HepG2 (cell line): ENCODE data around the gene PCDHB2. TPM values are rescaled to one million over a fixed set of nuclear protein-coding genes. Genes with fewer than 3 reads are reported as not detected.
"Not testable (repeated sequence)": the region's sequence is repeated elsewhere in the genome, so short reads cannot be mapped to it uniquely, and the experiment has no call there.

Source experiments
- ATAC-seq: fragments of 200-7000 bp; cut with Tn5 transposase; 3 replicates; pipeline ENCODE4 v1.9.1; 2020; ENCODE audit warnings: mild to moderate bottlenecking, moderate library complexity
- BruUV-seq: library from RNA; stranded (reverse); fragments of 400-500 nt; replicated peaks from 2 replicates; lab custom pipeline; 2021; lab: Mats Ljungman, UMichigan
- CTCF ChIA-PET: fragments of 300-600 bp; formaldehyde crosslinking; extraction: SDS; loops from one replicate; lab custom pipeline; 2021; ENCODE audit warnings: low total read pairs, inconsistent platforms, low intra/inter-chr PET ratio; lab: Yijun Ruan, JAX
- POLR2A ChIA-PET: fragments of 350-600 bp; sonication (Branson Sonifier 250); formaldehyde crosslinking; loops from one replicate; lab custom pipeline; 2020; ENCODE audit warnings: antibody characterized with exemption, inconsistent platforms; lab: Yijun Ruan, JAX
- DNase-seq: peaks from one replicate; pipeline ENCODE4 v3.0.0-alpha.2; 2015; ENCODE audit warnings: low spot score
- FAIRE-seq: peaks from 3 replicates; lab custom pipeline; 2011; peaks lifted over from hg19 to GRCh38; lab: Jason Lieb, UNC
- H2AFZ ChIP-seq: one replicate; pipeline ENCODE4 v1.6.1; 2011; ENCODE audit warnings: low read length, inconsistent platforms
- H3K27ac ChIP-seq: fragments of 300-600 bp; 3 replicates; pipeline ENCODE4 v1.8.0; 2011; ENCODE audit warnings: mixed run types, mild to moderate bottlenecking, mixed read lengths, low read length, inconsistent platforms; ENCODE audit not compliant: insufficient read depth; ENCODE audit errors: extremely low read length
- H3K27me3 ChIP-seq, 2 experiments: fragments of 200-600 bp in 1 of 2; 2 replicates in 1 of 2; 3 replicates in 1 of 2; pipeline versions ENCODE4 v1.6.0 to v1.8.0; 2011; ENCODE audit warnings: low read length in 2 of 2, mild to moderate bottlenecking in 2 of 2, moderate library complexity in 2 of 2, inconsistent platforms in 1 of 2; ENCODE audit not compliant: insufficient read depth in 2 of 2, control insufficient read depth in 1 of 2
- H3K36me3 ChIP-seq, 2 experiments: fragments of 200-600 bp in 1 of 2; replicated peaks in 1 of 2; 2 replicates in 1 of 2; 3 replicates in 1 of 2; pipeline versions ENCODE4 v1.5.1 to v1.8.0; 2011; ENCODE audit warnings: low read length in 2 of 2, inconsistent platforms in 1 of 2; ENCODE audit not compliant: insufficient read depth in 2 of 2, control insufficient read depth in 1 of 2
- H3K4me1 ChIP-seq: 2 replicates; pipeline ENCODE4 v1.5.1; 2012; ENCODE audit warnings: low read length, inconsistent platforms; ENCODE audit not compliant: insufficient read depth
- H3K4me2 ChIP-seq: 2 replicates; pipeline ENCODE4 v1.6.0; 2011; ENCODE audit warnings: low read depth, low read length, inconsistent platforms
- H3K4me3 ChIP-seq, 3 experiments: fragments of 200-600 bp in 1 of 3; sonication (generic), shearing (Covaris generic) in 1 of 3; replicated peaks in 1 of 3; 2 replicates each; pipeline ENCODE4 v1.5.1; 2011 to 2016; ENCODE audit warnings: low read length in 3 of 3, inconsistent platforms in 2 of 3, low read depth in 2 of 3, mild to moderate bottlenecking in 2 of 3, control low read depth in 1 of 3, mixed read lengths in 1 of 3; ENCODE audit not compliant: insufficient read depth in 1 of 3
- H3K79me2 ChIP-seq: one replicate; pipeline ENCODE4 v1.6.1; 2011; ENCODE audit warnings: low read length, inconsistent platforms; ENCODE audit not compliant: insufficient read depth
- H3K9ac ChIP-seq: 2 replicates; pipeline ENCODE4 v1.6.0; 2011; ENCODE audit warnings: mild to moderate bottlenecking, low read depth, low read length, inconsistent platforms; ENCODE audit not compliant: insufficient read depth
- H3K9me3 ChIP-seq: 2 replicates; pipeline ENCODE4 v1.5.1; 2012; ENCODE audit warnings: mild to moderate bottlenecking, low read length
- H4K20me1 ChIP-seq: 2 replicates; pipeline ENCODE4 v1.6.0; 2011; ENCODE audit warnings: inconsistent platforms, mild to moderate bottlenecking, low read length, moderate library complexity; ENCODE audit not compliant: insufficient read depth
- DMAP1 ChIP-seq: IDR thresholded peaks from 2 replicates; pipeline ENCODE4 v1.6.1; 2016
- HES4 ChIP-seq: sonication (generic); formaldehyde crosslinking; IDR thresholded peaks from 2 replicates; pipeline ENCODE4 v1.9.0; 2021; ENCODE audit warnings: mild to moderate bottlenecking, missing genetic modification reagents, borderline replicate concordance
- HHEX ChIP-seq: IDR thresholded peaks from 2 replicates; pipeline ENCODE4 v1.6.1; 2016; ENCODE audit warnings: control low read depth
- MYNN ChIP-seq: sonication (generic); formaldehyde crosslinking; IDR thresholded peaks from 2 replicates; pipeline ENCODE4 v1.4.0; 2020; ENCODE audit warnings: mild to moderate bottlenecking, low read depth, missing genetic modification reagents
- NCOA1 ChIP-seq: sonication (generic); formaldehyde crosslinking; IDR thresholded peaks from 2 replicates; pipeline ENCODE4 v1.9.0; 2021; ENCODE audit warnings: missing genetic modification reagents
- PAWR ChIP-seq: sonication (generic); formaldehyde crosslinking; IDR thresholded peaks from 2 replicates; pipeline ENCODE4 v1.4.0; 2020; ENCODE audit warnings: missing genetic modification reagents, mild to moderate bottlenecking, borderline replicate concordance
- RBAK ChIP-seq: sonication (generic); formaldehyde crosslinking; IDR thresholded peaks from 2 replicates; pipeline ENCODE4 v1.5.1; 2020; ENCODE audit warnings: mild to moderate bottlenecking, missing genetic modification reagents
- XRCC5 ChIP-seq: fragments of 200-400 bp; formaldehyde crosslinking; optimal IDR thresholded peaks from 2 replicates; pipeline ENCODE3; 2017; ENCODE audit warnings: mild to moderate bottlenecking, low read length
- ZEB1 ChIP-seq: IDR thresholded peaks from 2 replicates; pipeline ENCODE4 v1.6.1; 2012; ENCODE audit warnings: mild to moderate bottlenecking, low read depth, inconsistent platforms; ENCODE audit not compliant: insufficient replicate concordance
- ZFP41 ChIP-seq: sonication (generic); formaldehyde crosslinking; IDR thresholded peaks from 2 replicates; pipeline ENCODE4 v1.4.0; 2020; ENCODE audit warnings: mild to moderate bottlenecking, missing genetic modification reagents, borderline replicate concordance
- ZFP82 ChIP-seq: sonication (generic); formaldehyde crosslinking; IDR thresholded peaks from 2 replicates; pipeline ENCODE4 v1.5.1; 2020; ENCODE audit warnings: mild to moderate bottlenecking, missing genetic modification reagents, borderline replicate concordance
- ZNF30 ChIP-seq: sonication (generic); formaldehyde crosslinking; IDR thresholded peaks from 2 replicates; pipeline ENCODE4 v1.5.0; 2020; ENCODE audit warnings: mild to moderate bottlenecking, missing genetic modification reagents
- ZNF547 ChIP-seq: sonication (generic); formaldehyde crosslinking; IDR thresholded peaks from 2 replicates; pipeline ENCODE4 v1.5.1; 2020; ENCODE audit warnings: mild to moderate bottlenecking, missing genetic modification reagents
- ZNF562 ChIP-seq: sonication (generic); formaldehyde crosslinking; IDR thresholded peaks from 2 replicates; pipeline ENCODE4 v1.8.0; 2022; ENCODE audit warnings: missing genetic modification reagents, borderline replicate concordance
- ZNF790 ChIP-seq: sonication (generic); formaldehyde crosslinking; IDR thresholded peaks from 2 replicates; pipeline ENCODE4 v1.8.0; 2022; ENCODE audit warnings: missing genetic modification reagents, mild to moderate bottlenecking, borderline replicate concordance
- ZSCAN21 ChIP-seq: sonication (generic); formaldehyde crosslinking; IDR thresholded peaks from 2 replicates; pipeline ENCODE4 v1.8.0; 2022; ENCODE audit warnings: mild to moderate bottlenecking, missing genetic modification reagents, moderate library complexity, borderline replicate concordance
- WGBS: methylation state at CpG from one replicate; pipeline ENCODE4 v1.1.6; 2017; ENCODE audit warnings: low lambda C conversion rate; 5-methylcytosine and 5-hydroxymethylcytosine counted together
- in situ Hi-C: cut with HindIII; loops from 2 replicates; pipeline ENCODE4 v1.10.0; 2017; ENCODE audit warnings: low pct_unique_long_range_greater_than_20kb; ENCODE audit not compliant: extremely low pct_ligation_motif_present
- intact Hi-C: fragments of 100-400 bp; cut with micrococcal nuclease; formaldehyde crosslinking; loops from one replicate; pipeline ENCODE4 v1.10.0; 2022; ENCODE audit not compliant: unreplicated experiment
- polyA plus RNA-seq, 8 experiments: library from polyadenylated mRNA; depleted of rRNA in 3 of 8; stranded (reverse) in 7 of 8; unstranded in 1 of 8; fragments of >200 nt; fragmentation: Illumina TruSeq in 4 of 8; extraction: Trizol in 4 of 8; gene quantifications; 2 replicates each; pipeline versions ENCODE4 v1.2.1 to v1.2.3, GENCODE V29; 2011 to 2016; ENCODE audit warnings: low read depth in 4 of 8, missing spikeins in 1 of 8, mixed read lengths in 1 of 8; ENCODE audit not compliant: insufficient read depth in 1 of 8
- total RNA-seq, 5 experiments: library from RNA; depleted of rRNA; stranded (reverse); fragments of >200 nt; fragmentation: Illumina TruSeq; extraction: Trizol; gene quantifications; 2 replicates each; pipeline ENCODE4 v1.2.3, GENCODE V29; 2016; ENCODE audit warnings: low read depth in 1 of 5
- TF ChIP-seq, protein P1 (sequence below): IDR thresholded peaks from 2 replicates; pipeline ENCODE4 v1.6.1; 2012; ENCODE audit warnings: inconsistent platforms
- TF ChIP-seq, protein P2 (sequence below): IDR thresholded peaks from 2 replicates; pipeline ENCODE4 v1.6.1; 2016; ENCODE audit warnings: low read depth, control low read depth

Gene PCDHB2
- total and polyA plus RNA-seq, 2 of the 13 experiments (the other 11 are each of a cell fraction or from before 2014, with no cell fraction given), result 7.1 to 7.5 TPM

DNA sequence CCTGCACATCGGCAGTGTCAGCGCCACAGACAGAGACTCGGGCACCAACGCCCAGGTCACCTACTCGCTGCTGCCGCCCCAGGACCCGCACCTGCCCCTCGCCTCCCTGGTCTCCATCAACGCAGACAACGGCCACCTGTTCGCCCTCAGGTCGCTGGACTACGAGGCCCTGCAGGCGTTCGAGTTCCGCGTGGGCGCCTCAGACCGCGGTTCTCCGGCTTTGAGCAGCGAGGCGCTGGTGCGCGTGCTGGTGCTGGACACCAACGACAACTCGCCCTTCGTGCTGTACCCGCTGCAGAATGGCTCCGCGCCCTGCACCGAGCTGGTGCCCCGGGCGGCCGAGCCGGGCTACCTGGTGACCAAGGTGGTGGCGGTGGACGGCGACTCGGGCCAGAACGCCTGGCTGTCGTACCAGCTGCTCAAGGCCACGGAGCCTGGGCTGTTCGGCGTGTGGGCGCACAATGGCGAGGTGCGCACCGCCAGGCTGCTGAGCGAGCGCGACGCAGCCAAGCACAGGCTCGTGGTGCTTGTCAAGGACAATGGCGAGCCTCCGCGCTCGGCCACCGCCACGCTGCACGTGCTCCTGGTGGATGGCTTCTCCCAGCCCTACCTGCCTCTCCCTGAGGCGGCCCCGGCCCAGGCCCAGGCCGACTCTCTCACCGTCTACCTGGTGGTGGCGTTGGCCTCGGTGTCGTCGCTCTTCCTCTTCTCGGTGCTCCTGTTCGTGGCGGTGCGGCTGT, 29.2 kb downstream of the PCDHB2 start:
- DNase-seq, in situ Hi-C loops, FAIRE-seq, H3K9me3 ChIP-seq, BruUV-seq, H3K27ac ChIP-seq, H3K4me2 ChIP-seq, H3K79me2 ChIP-seq, H4K20me1 ChIP-seq, H3K27me3 ChIP-seq, CTCF ChIA-PET, intact Hi-C loops, H3K4me3 ChIP-seq, POLR2A ChIA-PET, H3K4me1 ChIP-seq, ATAC-seq, H3K36me3 ChIP-seq, H2AFZ ChIP-seq, H3K9ac ChIP-seq: not testable (repeated sequence)
- 82% methylated on average over 11 of the region's 73 CpGs for WGBS

DNA sequence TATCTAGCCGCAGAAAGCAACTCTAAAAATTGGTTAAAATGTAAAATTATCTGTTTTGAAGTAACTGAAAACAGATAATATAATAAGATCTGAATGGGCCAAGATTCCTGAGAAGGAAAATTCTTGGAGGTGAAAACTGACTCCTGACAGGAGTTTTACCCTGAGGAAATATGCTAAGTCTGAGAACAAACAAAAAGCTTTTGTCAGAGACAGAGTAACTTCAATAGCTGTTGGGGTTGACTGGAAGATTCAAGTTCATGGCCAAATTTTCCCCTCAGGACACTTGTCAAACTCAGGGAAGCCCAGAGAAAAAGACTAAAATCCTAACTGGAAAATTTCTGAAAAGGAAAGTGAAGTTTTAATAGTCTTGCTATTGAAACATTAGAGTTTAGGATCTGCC, 32.9 kb downstream of the PCDHB2 start:
- H3K4me3 ChIP-seq, result no peak overlapping the region
- H3K27me3 ChIP-seq, result no peaks in the 10 kb centered on the region
- H3K79me2 ChIP-seq, result no peaks in the 10 kb centered on the region
- no peak overlapping the region for H3K4me2 ChIP-seq
- ChIA-PET POLR2A (no interaction called here), CTCF (no interaction called here)
- in situ Hi-C loops, result no loop called here
- WGBS, result 2% methylated on average over 1 of the region's 1 CpG
- H3K4me1 ChIP-seq, result no peaks in the 10 kb centered on the region
- no peak overlapping the region for H3K27ac ChIP-seq
- H3K9ac ChIP-seq, result no peak overlapping the region
- H2AFZ ChIP-seq, result no peak overlapping the region
- intact Hi-C loops, result no loop called here
- no peaks in the 10 kb centered on the region for H4K20me1 ChIP-seq
- DNase-seq (no peak), ATAC-seq (no peak), FAIRE-seq (no peak)
- no peaks in the 10 kb centered on the region for H3K9me3 ChIP-seq
- TF ChIP-seq ZNF30 (CRISPR knock-in tag), result no peak
- TF ChIP-seq ZFP82 (CRISPR knock-in tag), result no peak
- TF ChIP-seq ZEB1, result no peak
- TF ChIP-seq PAWR (CRISPR knock-in tag), result no peak
- TF ChIP-seq ZNF547 (CRISPR knock-in tag), result no peak
- TF ChIP-seq, protein P1, sequence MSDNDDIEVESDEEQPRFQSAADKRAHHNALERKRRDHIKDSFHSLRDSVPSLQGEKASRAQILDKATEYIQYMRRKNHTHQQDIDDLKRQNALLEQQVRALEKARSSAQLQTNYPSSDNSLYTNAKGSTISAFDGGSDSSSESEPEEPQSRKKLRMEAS, result no peak
- TF ChIP-seq HES4, result no peak
- no peak for TF ChIP-seq MYNN (CRISPR knock-in tag)
- no peak for TF ChIP-seq DMAP1
- TF ChIP-seq ZSCAN21 (CRISPR knock-in tag), result no peak
- TF ChIP-seq, protein P2, sequence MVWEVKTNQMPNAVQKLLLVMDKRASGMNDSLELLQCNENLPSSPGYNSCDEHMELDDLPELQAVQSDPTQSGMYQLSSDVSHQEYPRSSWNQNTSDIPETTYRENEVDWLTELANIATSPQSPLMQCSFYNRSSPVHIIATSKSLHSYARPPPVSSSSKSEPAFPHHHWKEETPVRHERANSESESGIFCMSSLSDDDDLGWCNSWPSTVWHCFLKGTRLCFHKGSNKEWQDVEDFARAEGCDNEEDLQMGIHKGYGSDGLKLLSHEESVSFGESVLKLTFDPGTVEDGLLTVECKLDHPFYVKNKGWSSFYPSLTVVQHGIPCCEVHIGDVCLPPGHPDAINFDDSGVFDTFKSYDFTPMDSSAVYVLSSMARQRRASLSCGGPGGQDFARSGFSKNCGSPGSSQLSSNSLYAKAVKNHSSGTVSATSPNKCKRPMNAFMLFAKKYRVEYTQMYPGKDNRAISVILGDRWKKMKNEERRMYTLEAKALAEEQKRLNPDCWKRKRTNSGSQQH (CRISPR knock-in tag), result no peak
- no peak for TF ChIP-seq RBAK (CRISPR knock-in tag)
- no peak for TF ChIP-seq ZNF562 (CRISPR knock-in tag)
- no peak for TF ChIP-seq HHEX (CRISPR knock-in tag)
- TF ChIP-seq XRCC5, result no peak
- TF ChIP-seq NCOA1, result no peak
- TF ChIP-seq ZNF790 (CRISPR knock-in tag), result no peak
- no peak for TF ChIP-seq ZFP41 (CRISPR knock-in tag)
- BruUV-seq, result no TSS peak
- no peaks in the 10 kb centered on the region for H3K36me3 ChIP-seq
